Measurements from ENCODE around the gene DPYSL3. TPM values are rescaled to one million over a fixed set of nuclear protein-coding genes. Genes with fewer than 3 reads are reported as not detected.
"Not testable (repeated sequence)": the region's sequence is repeated elsewhere in the genome, so short reads cannot be mapped to it uniquely, and the experiment has no call there.

DPYSL3 gene
- polyA plus RNA-seq = 10 to 100 TPM in 2 of 3 donors, 1 to 10 TPM in 1; 3.8 to 77.3 (median 31.8) TPM

GRCh38 chr5:147509710-147510651 is at the start of gene DPYSL3:
Gene DPYSL3 (minus strand): TSS chr5:147510068. CDS start chr5:147509858, 210 bp downstream.
- WGBS, 3 donors = 1 to 3% (median 2%) methylated on average over 66 of the region's 66 CpGs

GRCh38 chr5:147558826-147559225 is 49.0 kb upstream of the DPYSL3 start:
- 22 to 39% (median 26%) methylated on average over 2 of the region's 2 CpGs for WGBS, 3 donors
- no peak overlapping the region for H3K27ac ChIP-seq (ENCODE audit: low read depth, low read length)

More at GRCh38 chr5:147509710-147510651, at the start of gene DPYSL3:
- H3K27ac ChIP-seq (ENCODE audit: low read depth, low read length) = peak within 1 kb of the TSS; percentile 29

- 74 to 80% (median 79%) methylated on average over 8 of the region's 8 CpGs for WGBS, 3 donors
- no peak overlapping the region for H3K27ac ChIP-seq (ENCODE audit: low read depth, low read length)
Measured at GRCh38 chr5:147557876-147558745, 48.2 kb upstream of the DPYSL3 start.

- no peak overlapping the region for H3K27ac ChIP-seq (ENCODE audit: low read depth, low read length)
- WGBS, 3 donors = 70 to 86% (median 77%) methylated on average over 7 of the region's 7 CpGs
Measured at GRCh38 chr5:147555176-147555575, 45.3 kb upstream of the DPYSL3 start.

- 33 to 36% (median 35%) methylated on average over 7 of the region's 7 CpGs for WGBS, 3 donors
- no peak overlapping the region for H3K27ac ChIP-seq (ENCODE audit: low read depth, low read length)
Measured at GRCh38 chr5:147554261-147554817, 44.5 kb upstream of the DPYSL3 start.

- 42 to 65% (median 64%) methylated on average over 5 of the region's 5 CpGs for WGBS, 3 donors
- H3K27ac ChIP-seq (ENCODE audit: low read depth, low read length) = not testable (repeated sequence)
Measured at GRCh38 chr5:147553817-147554216, 43.9 kb upstream of the DPYSL3 start.

GRCh38 chr5:147552897-147553296 is 43.0 kb upstream of the DPYSL3 start:
- no peak overlapping the region for H3K27ac ChIP-seq (ENCODE audit: low read depth, low read length)
- WGBS, 3 donors = 78 to 89% (median 87%) methylated on average over 4 of the region's 4 CpGs

- no peak overlapping the region for H3K27ac ChIP-seq (ENCODE audit: low read depth, low read length)
- 72 to 78% (median 73%) methylated on average over 1 of the region's 1 CpG for WGBS, 3 donors
Measured at GRCh38 chr5:147551677-147552076, 41.8 kb upstream of the DPYSL3 start.

GRCh38 chr5:147547730-147548129 is 37.9 kb upstream of the DPYSL3 start:
- 45 to 75% (median 51%) methylated on average over 3 of the region's 3 CpGs for WGBS, 3 donors

GRCh38 chr5:147544556-147544955 is 34.7 kb upstream of the DPYSL3 start:
- H3K27ac ChIP-seq (ENCODE audit: low read depth, low read length) = no peak overlapping the region
- 43 to 66% (median 53%) methylated on average over 5 of the region's 5 CpGs for WGBS, 3 donors

More at GRCh38 chr5:147547730-147548129, 37.9 kb upstream of the DPYSL3 start:
- no peak overlapping the region for H3K27ac ChIP-seq (ENCODE audit: low read depth, low read length)

- no peak overlapping the region for H3K27ac ChIP-seq (ENCODE audit: low read depth, low read length)
- WGBS, 3 donors = 60 to 70% (median 68%) methylated on average over 1 of the region's 1 CpG
Measured at GRCh38 chr5:147539053-147539452, 29.2 kb upstream of the DPYSL3 start.

GRCh38 chr5:147538236-147538635 is 28.4 kb upstream of the DPYSL3 start:
- H3K27ac ChIP-seq (ENCODE audit: low read depth, low read length) = no peak overlapping the region
- 88 to 100% (median 92%) methylated on average over 1 of the region's 1 CpG for WGBS, 3 donors

- no peak overlapping the region for H3K27ac ChIP-seq (ENCODE audit: low read depth, low read length)
- 66 to 74% (median 72%) methylated on average over 3 of the region's 3 CpGs for WGBS, 3 donors
Measured at GRCh38 chr5:147534172-147534951, 24.5 kb upstream of the DPYSL3 start.

- no peak overlapping the region for H3K27ac ChIP-seq (ENCODE audit: low read depth, low read length)
- 60 to 78% (median 70%) methylated on average over 1 of the region's 1 CpG for WGBS, 3 donors
Measured at GRCh38 chr5:147532156-147532555, 22.3 kb upstream of the DPYSL3 start.

GRCh38 chr5:147530530-147531389 is 20.9 kb upstream of the DPYSL3 start:
- 93 to 95% (median 94%) methylated on average over 7 of the region's 7 CpGs for WGBS, 3 donors
- no peak overlapping the region for H3K27ac ChIP-seq (ENCODE audit: low read depth, low read length)

- H3K27ac ChIP-seq (ENCODE audit: low read depth, low read length) = no peak overlapping the region
- WGBS, 3 donors = 66 to 87% (median 77%) methylated on average over 4 of the region's 4 CpGs
Measured at GRCh38 chr5:147523069-147523468, 13.2 kb upstream of the DPYSL3 start.

- H3K27ac ChIP-seq (ENCODE audit: low read depth, low read length) = no peak overlapping the region
- WGBS, 3 donors = 43 to 63% (median 63%) methylated on average over 3 of the region's 3 CpGs
Measured at GRCh38 chr5:147522435-147522834, 12.6 kb upstream of the DPYSL3 start.
